ENCODE data around the gene DDX31.

DDX31 gene

DNA sequence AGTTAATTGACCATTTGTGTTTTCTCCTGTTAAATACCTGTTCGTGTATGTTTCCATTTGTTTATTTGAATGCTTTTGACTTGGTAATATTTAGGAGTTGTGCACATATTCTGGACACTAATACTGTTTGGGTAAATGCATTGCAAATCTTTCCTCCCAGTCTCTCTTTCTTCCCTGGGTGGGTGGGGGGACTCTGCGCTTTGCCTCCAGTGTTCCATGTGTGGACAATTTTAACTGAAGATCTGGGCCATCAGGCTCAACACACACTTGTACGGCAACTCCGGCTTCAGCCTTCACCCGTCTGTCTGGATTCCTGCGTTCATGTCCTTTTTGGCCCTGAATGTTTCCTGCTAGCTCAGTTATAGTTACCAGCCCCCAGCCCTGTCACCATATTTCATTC lies 40.5 kb upstream of the DDX31 start:
- no peaks in the 10 kb centered on the region for H3K4me1 ChIP-seq (ENCODE audit: control insufficient read depth in 1 of 2, insufficient read depth in 1 of 2, low read depth in 1 of 2, low read length in 1 of 2)
- H3K27me3 ChIP-seq = peaks cover 16% of the 10 kb centered on the region
- H3K4me3 ChIP-seq (ENCODE audit: low read depth in 1 of 2, low read length in 1 of 2) = no peak overlapping the region
- no peaks in the 10 kb centered on the region for H3K9me3 ChIP-seq
- H3K27ac ChIP-seq = no peak overlapping the region
- H3K36me3 ChIP-seq = no peaks in the 10 kb centered on the region
- no peak for TF ChIP-seq CTCF (IDR thresholded peaks at IDR 0.05)

GRCh38 chr9:132708769-132709430 lies 39.1 kb upstream of the DDX31 start:
- Histone ChIP-seq H3K4me1 (ENCODE audit: control insufficient read depth in 1 of 2, insufficient read depth in 1 of 2, low read depth in 1 of 2, low read length in 1 of 2) (no peaks in the 10 kb centered on the region), H3K27ac (no peak overlapping the region), H3K27me3 (peaks cover 20% of the 10 kb centered on the region), H3K36me3 (no peaks in the 10 kb centered on the region), H3K4me3 (ENCODE audit: low read depth in 1 of 2, low read length in 1 of 2) (no peak overlapping the region), H3K9me3 (no peaks in the 10 kb centered on the region)
- no peak for TF ChIP-seq CTCF (IDR thresholded peaks at IDR 0.05)

- Histone ChIP-seq H3K9me3 (no peaks in the 10 kb centered on the region), H3K36me3 (no peaks in the 10 kb centered on the region), H3K27me3 (peaks cover 26% of the 10 kb centered on the region), H3K4me3 (ENCODE audit: low read depth in 1 of 2, low read length in 1 of 2) (no peak overlapping the region), H3K27ac (no peak overlapping the region), H3K4me1 (ENCODE audit: control insufficient read depth in 1 of 2, insufficient read depth in 1 of 2, low read depth in 1 of 2, low read length in 1 of 2) (no peaks in the 10 kb centered on the region)
- no peak for TF ChIP-seq CTCF (IDR thresholded peaks at IDR 0.05)
These were observed 38.5 kb upstream of the DDX31 start for GRCh38 chr9:132708239-132708638.

- Histone ChIP-seq H3K36me3 (no peaks in the 10 kb centered on the region), H3K27me3 (peaks cover 36% of the 10 kb centered on the region), H3K27ac (no peak overlapping the region), H3K9me3 (no peaks in the 10 kb centered on the region), H3K4me1 (ENCODE audit: control insufficient read depth in 1 of 2, insufficient read depth in 1 of 2, low read depth in 1 of 2, low read length in 1 of 2) (no peaks in the 10 kb centered on the region), H3K4me3 (ENCODE audit: low read depth in 1 of 2, low read length in 1 of 2) (no peak overlapping the region)
- no peak for TF ChIP-seq CTCF (IDR thresholded peaks at IDR 0.05)
These were observed 33.6 kb upstream of the DDX31 start for GRCh38 chr9:132703336-132703735.

DNA sequence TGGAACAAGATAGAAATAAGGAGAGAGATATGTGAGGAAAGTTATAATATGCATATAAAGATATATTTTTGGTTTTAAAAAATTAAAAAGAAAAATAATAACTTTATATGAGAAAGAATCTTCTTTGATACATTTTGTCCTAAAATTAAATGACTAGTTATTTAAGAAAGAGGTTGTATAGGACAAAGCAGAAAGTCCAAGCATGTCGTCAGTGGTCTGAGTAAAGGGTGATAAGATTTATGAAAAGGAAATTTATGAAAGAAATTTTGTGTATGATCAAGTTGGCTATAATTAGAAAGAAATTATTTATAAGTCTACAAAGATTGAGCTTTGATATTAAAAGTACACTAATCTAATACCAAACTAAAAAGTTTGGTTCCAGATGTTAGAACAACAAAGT lies 32.5 kb upstream of the DDX31 start:
- Histone ChIP-seq H3K27me3 (peaks cover 36% of the 10 kb centered on the region), H3K4me1 (ENCODE audit: control insufficient read depth in 1 of 2, insufficient read depth in 1 of 2, low read depth in 1 of 2, low read length in 1 of 2) (no peaks in the 10 kb centered on the region), H3K4me3 (ENCODE audit: low read depth in 1 of 2, low read length in 1 of 2) (no peak overlapping the region), H3K9me3 (peaks cover 4% of the 10 kb centered on the region), H3K27ac (no peak overlapping the region), H3K36me3 (no peaks in the 10 kb centered on the region)
- no peak for TF ChIP-seq CTCF (IDR thresholded peaks at IDR 0.05)

Measured in neutrophil (primary cell).